GM10847 (cell line): Measurements from ENCODE around the gene KLHL24.

Experiments used
- POLR2A ChIP-seq: IDR thresholded peaks from 2 replicates; pipeline ENCODE4 v1.6.1; 2011; ENCODE audit not compliant: insufficient read length; ENCODE audit errors: extremely low read depth

The KLHL24 gene

GRCh38 chr3:183718012-183718411 lies 82.6 kb downstream of the KLHL24 start:
- TF ChIP-seq POLR2A, result no peak

GRCh38 chr3:183725387-183725786 lies 90.0 kb downstream of the KLHL24 start:
- TF ChIP-seq POLR2A, result no peak

GRCh38 chr3:183728204-183728603 lies 92.8 kb downstream of the KLHL24 start:
- TF ChIP-seq POLR2A, result no peak

- no peak for TF ChIP-seq POLR2A
Measured at GRCh38 chr3:183730361-183730760, 94.9 kb downstream of the KLHL24 start.

- no peak for TF ChIP-seq POLR2A
Measured at GRCh38 chr3:183731611-183732010, 96.2 kb downstream of the KLHL24 start.

GRCh38 chr3:183733553-183733952 lies 98.1 kb downstream of the KLHL24 start:
- TF ChIP-seq POLR2A, result no peak
